ENCODE measurements around the gene MKRN2.

GRCh38 chr3:12601072-12601471, 44.2 kb downstream of the MKRN2 start:
- no peak for TF ChIP-seq POLR2A (IDR thresholded peaks at IDR 0.05; ENCODE audit: low read depth, low read length)
- TF ChIP-seq POLR2AphosphoS5 (IDR thresholded peaks at IDR 0.05; ENCODE audit: low read depth, low read length) = no peak
- no peak for TF ChIP-seq TAF1 (IDR thresholded peaks at IDR 0.05; ENCODE audit: low read depth, low read length)
- no peak for TF ChIP-seq POU2F2 (IDR thresholded peaks at IDR 0.05; ENCODE audit: low read depth, low read length)

All from GM12891 (cell line).